Islet of Langerhans (tissue), 1 donor: ENCODE results near the gene FNTB.
"Not testable (repeated sequence)": the region's sequence is repeated elsewhere in the genome, so short reads cannot be mapped to it uniquely, and the experiment has no call there.

ENCODE experiments used
- FAIRE-seq: peaks from one replicate; lab custom pipeline; 2011; peaks lifted over from hg19 to GRCh38; lab: Jason Lieb, UNC

The FNTB gene

DNA sequence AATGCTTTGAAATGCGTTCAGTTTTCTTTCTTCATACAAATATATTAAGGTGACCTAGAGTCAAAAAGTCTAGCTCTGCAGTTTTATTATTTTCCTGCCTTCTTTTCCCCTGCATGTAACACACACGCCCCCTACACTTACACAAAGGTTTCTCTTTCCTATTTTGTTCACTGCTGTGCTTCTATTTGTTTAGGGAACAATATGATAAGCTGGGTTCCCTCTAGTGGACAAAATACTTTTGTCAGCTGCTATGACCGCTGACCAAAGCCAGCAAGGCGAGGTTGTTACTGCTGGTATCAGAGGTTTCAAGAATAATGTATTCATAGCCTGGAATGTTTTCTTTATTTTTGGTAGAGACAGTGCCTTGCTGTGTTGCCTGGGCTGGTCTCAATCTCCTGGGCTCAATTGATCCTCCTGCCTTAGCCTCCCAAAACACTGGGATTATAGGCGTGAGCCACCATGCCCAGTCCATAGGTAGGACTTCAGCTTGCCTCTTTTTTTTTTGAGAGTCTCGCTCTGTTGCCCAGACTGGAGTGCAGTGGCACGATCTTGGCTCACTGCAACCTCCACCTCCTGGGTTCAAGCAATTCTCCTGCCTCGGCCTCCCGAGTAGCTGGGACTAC, 33.4 kb downstream of the FNTB start:
- peak; percentile 99 for FAIRE-seq

GRCh38 chr14:65024957-65025356, 38.3 kb downstream of the FNTB start:
- FAIRE-seq = no peak

DNA sequence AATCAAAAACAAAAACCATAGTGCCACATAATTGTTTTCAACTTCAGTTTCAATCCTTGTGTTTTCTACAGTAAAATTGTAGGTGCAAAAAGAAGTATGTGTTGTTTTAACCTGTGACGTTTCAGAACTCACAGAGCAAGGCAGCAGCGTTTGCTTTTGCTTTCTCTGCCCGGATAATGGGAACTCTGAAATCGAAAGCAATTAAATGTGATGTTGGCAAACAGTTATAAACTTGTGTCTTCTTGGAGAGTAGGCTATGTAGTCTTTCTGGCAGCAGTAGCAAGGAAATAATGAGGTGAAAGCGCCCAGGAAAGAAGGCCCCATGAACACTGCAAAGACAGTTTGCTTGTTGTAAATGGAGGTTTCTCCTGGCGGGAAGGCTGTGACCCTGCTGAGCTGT, 39.1 kb downstream of the FNTB start:
- no peak for FAIRE-seq

DNA sequence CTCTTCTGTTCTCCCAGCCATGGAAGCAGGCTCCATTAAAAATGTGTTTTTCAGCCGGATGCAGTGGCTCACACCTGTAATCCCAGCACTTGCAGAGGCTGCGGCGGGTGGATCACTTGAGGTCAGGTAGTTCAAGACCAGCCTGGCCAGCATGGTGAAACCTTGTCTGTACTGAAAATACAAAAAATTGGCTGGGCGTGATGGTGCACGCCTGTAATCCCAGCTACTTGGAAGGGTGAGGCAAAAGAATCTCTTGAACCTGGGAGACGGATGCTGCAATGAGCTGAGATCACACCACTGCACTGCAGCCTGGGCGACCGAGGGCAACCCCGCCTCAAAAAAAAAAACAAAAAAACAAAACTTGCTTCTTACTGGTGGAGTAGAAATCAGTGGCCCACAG, 39.8 kb downstream of the FNTB start:
- no peak for FAIRE-seq

DNA sequence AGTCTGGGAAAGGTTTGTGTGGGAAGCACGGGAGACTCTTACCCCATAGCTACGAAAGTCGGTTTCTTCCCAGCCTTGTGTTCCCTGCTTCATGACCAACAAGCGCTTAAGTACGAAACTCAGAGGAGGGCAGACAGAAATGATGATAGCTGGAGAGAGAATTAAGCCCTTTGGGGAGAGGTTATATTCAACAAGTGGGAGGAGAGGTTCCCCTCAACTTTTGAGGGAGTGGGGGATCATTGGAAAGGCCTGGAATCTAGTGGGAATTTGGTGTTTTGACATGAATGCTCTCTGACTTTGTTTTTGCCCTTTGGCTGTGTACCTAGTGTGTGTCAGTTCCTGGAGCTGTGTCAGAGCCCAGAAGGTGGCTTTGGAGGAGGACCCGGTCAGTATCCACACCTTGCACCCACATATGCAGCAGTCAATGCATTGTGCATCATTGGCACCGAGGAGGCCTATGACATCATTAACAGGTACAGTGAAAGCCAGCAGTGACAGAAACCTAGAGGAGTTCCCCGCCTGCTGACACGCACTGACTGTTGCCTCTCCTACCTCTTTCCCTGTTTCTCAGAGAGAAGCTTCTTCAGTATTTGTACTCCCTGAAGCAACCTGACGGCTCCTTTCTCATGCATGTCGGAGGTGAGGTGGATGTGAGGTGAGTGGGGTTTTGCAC, 40.6 kb downstream of the FNTB start:
- no peak for FAIRE-seq

DNA sequence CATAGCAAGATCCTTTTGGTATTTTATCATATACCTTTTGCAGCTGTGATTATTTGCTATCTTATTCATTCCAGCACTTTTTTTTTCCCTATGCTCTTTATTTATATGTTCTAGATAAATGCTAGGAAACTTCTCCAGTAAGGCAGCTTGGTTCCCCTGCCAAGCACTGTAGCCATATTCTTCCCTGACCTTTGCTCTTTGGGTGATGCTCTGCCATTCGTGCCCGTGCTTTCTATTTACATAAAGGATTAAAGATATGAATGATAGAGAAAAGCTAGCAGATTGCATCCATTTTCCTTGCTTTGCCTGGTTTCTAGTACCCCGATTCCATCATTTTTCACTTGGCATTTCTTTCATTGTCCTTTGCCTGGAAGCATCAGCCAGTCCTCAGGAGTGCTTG, 42.2 kb downstream of the FNTB start:
- FAIRE-seq = no peak

DNA sequence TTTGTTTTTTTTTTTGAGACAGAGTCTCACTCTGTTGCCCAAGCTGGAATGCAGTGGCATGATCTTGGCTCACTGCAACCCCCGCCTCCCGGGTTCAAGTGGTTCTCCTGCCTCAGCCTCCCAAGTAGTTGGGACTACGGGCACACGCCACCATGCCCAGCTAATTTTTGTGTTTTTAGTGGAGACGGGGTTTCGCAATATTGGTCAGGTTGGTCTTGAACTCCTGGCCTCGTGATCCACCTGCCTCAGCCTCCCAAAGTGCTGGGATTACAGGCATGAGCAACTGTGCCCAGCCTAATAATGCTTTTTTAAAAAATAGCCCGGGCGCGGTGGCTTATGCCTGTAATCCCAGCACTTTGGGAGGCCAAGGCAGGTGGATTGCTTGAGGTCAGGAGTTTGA, 44.6 kb downstream of the FNTB start:
- FAIRE-seq = not testable (repeated sequence)

- FAIRE-seq = no peak
Observed at GRCh38 chr14:65032319-65032718, 45.6 kb downstream of the FNTB start.

- no peak for FAIRE-seq
Observed at GRCh38 chr14:65033181-65033580, 46.5 kb downstream of the FNTB start.

DNA sequence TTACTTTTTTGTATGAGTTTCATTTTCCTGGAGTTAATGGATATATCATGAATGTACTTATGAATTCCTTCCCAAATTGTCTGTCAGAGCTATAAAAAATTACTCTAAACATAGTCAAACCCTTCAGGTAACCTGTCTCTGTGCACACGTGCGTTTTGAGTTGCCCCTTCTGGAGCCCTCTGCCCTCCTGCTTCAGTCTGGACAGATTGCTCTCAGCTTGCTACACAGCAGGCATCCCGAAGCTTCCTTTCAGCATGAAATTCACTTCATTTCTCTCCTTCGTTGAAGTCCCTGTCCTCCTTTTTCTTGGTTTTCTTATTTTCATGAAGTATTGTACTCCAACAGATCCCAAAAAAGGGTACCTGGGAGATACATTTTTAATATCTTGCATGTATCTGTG, 47.3 kb downstream of the FNTB start:
- FAIRE-seq = no peak

DNA sequence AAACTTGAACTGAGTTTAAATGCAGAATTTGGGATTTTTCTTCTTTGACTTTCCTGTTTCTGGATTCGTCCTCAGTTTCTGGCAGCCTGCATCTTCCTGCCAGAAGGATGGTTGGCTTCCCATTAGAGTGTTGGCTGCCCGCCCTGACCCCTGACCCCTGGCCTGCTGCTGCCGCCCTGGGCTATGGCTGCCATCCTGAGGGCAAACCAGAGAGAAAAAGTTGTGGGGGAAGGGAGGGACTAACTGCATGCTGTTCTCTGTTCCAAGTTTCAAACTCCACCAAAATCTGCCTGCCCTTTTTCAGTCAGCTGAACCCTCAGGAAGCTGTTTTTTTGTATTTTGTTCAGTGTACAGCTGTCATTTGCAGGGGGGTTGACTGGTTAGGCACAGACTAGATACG, 48.4 kb downstream of the FNTB start:
- no peak for FAIRE-seq

- no peak for FAIRE-seq
Observed at GRCh38 chr14:65038966-65039365, 52.3 kb downstream of the FNTB start.

- FAIRE-seq = no peak
Observed at GRCh38 chr14:65040666-65041433, 54.2 kb downstream of the FNTB start.

- FAIRE-seq = no peak
Observed at GRCh38 chr14:65041434-65041915, 54.8 kb downstream of the FNTB start.

DNA sequence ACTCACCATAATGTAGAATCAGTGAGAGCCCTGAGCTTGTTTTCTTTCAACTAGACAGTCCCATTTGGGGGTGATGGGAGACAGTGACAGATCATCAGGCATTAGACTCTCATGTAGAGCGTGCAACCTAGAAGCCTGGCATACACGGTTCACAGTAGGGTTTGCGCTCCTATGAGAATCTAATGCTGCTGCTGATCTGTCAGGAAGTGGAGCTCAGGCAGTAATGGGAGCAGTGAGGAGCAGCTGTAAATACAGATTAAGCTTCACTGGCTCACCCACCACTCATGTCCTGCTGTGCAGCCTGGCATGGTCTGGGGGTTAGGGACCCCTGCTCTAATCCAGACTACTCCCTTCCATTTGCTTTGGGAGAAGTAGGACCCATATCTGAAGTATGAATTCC, 55.6 kb downstream of the FNTB start:
- no peak for FAIRE-seq

DNA sequence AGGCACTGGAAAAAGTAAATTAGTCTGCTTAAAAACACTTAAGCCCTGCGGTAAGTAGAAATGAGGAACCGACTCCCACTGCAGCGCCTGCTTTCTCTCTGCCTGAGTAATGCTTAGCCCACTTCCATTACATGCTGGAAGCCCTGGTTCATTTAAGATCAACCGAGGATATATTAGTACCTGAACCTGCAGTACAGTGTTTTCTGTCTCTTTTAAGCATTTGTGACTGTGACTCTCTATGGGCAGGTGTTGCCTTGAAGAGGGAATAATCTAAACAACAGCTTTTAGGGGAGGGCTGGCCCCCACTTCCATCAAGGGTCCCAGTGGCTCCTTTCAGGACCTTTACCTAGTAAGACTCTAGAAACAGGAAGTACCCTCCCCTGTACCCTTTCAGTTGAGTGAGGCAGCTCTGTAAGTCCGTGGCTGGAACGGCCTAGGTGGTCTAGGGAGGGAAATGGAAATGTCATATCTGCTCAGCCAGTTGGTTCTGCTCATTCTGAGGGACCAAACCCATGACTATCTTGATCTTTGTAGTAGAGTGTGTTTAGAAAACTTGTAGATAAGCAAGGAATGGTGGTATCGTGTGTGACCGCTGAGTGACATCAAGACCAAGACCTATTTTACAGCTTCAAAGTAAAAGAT, 56.2 kb downstream of the FNTB start:
- FAIRE-seq = no peak

DNA sequence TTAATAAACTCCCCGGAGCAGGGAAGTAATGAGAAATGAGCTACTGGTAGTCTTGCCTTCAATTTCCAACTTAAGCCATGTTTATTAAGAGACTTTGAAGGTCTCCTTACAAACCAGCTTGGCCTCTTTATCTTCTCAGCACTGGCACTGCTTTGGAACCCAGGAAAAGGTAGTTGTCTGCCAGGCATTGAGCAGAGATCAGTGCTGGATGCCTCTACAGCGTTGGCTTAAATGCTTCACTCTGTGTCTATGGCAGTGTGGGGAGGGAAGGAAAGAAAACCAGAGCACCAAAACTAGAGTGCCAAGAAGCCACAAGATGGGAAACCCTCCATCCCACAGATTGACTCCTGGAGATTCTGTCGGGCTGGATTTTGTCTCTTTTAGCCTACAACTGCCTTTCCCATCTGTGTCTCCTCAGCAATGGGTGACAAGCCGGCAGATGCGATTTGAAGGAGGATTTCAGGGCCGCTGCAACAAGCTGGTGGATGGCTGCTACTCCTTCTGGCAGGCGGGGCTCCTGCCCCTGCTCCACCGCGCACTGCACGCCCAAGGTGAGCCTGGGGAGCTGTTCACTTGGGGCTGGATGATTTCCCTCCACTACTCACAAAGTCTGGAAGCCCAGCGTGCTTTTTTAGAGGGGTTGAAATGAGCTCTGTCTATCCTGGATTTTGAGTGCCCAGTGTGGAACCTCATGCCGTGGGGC, 57.3 kb downstream of the FNTB start:
- FAIRE-seq = no peak

DNA sequence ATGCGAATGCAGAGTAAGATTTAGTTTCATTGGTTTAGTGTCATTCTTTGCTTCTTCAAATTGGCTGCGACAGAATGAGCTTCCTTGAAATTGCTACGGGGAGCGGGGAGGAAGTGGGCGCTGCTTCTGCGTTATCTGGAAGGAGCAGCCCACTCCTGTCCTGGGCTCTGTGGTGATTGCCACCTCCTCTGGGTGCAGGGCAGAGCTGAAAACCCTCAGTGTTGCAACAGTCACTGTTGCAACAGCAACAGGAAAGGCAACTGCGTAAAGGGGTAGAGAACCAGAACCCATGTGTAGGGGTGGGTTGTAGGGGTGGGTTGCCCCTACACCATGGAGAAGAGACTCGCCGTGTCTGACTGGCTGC, 57.9 kb downstream of the FNTB start:
- no peak for FAIRE-seq

DNA sequence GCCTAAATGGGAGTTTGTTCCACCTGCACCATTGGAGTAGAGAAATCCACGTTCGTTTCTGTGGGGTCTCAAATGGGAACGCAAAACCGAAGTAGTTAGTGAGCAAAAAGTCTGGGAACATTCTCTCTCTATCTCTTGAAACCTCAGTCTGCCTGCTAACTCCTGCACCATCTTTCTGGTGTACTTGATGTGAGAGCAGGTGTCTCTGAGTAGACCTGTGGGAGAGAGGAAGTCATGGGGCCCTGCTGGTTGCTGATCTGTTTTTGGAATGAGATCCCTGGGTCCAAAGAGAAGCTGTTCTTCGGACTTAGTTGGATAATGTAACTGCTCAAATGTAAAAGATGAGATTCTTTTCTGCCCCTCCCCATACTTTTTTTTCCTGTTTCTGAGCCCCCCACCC, 58.3 kb downstream of the FNTB start:
- FAIRE-seq = no peak

GRCh38 chr14:65045709-65046108, 59.0 kb downstream of the FNTB start:
- FAIRE-seq = no peak

DNA sequence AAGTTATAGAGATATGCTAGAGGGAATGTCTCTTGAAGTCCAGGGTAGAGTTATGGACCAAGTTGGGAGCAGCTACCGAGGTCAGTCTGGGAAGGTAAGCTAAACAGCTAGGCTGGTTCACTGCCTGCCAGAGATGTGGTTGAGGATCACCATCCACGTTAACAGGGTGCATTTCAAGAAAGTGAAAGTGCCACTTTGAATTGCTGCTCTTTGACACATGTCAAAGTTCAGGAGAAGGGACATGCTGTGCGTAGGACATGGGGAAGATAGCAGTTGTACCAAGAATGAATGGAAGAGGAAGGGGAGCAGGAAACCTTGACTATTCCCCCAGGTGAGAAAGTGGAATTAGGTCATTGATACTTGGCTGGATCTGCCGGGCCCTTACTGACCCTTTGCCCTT, 66.1 kb downstream of the FNTB start:
- FAIRE-seq = no peak

DNA sequence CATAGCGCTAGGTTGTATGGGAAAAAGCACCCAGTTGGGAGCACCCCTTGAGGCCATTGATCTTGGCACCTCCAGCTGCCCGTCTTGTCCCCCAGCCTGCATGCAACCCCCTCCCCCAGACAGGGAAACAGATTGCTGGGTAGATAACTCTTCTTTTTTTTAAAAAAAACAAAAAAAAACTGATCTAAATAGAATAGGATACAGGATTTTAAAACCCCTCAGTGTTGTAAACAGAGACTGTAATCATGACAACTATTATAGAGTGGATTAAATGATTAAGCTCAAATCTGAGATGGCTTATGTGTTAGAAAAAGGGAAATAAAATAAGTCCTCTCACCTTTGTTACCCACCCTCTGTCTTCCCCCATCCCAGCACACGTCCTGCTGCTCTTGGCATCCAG, 66.8 kb downstream of the FNTB start:
- no peak for FAIRE-seq
